HG02852 (cell line): Measurements from ENCODE around the gene NEK5.

ENCODE experiments used
- ATAC-seq: cut with Tn5 transposase; IDR thresholded peaks from one replicate; pipeline ENCODE4 v1.9.1; 2021; ENCODE audit warnings: mild to moderate bottlenecking, moderate library complexity; ENCODE audit not compliant: unreplicated experiment

Gene NEK5

GRCh38 chr13:51995677-51996551, 133.0 kb downstream of the NEK5 start:
- ATAC-seq: no peak

GRCh38 chr13:51993713-51994112, 135.2 kb downstream of the NEK5 start:
- no peak for ATAC-seq

- ATAC-seq: no peak
These were observed 139.8 kb downstream of the NEK5 start for GRCh38 chr13:51988988-51989618.
